WTC11 (cell line): ENCODE data around the gene DRD2.

ENCODE experiments used
- ELF4 ChIP-seq: sonication (generic); formaldehyde crosslinking; IDR thresholded peaks from 2 replicates; pipeline ENCODE4 v1.8.1; 2022; ENCODE audit warnings: low read depth, mild to moderate bottlenecking, moderate library complexity, missing genetic modification reagents
- ESRRA ChIP-seq: sonication (generic); formaldehyde crosslinking; IDR thresholded peaks from 2 replicates; pipeline ENCODE4 v1.8.1; 2022; ENCODE audit warnings: mild to moderate bottlenecking, missing genetic modification reagents, borderline replicate concordance
- FOXJ3 ChIP-seq: sonication (generic); formaldehyde crosslinking; IDR thresholded peaks from 2 replicates; pipeline ENCODE4 v1.9.0; 2021; ENCODE audit warnings: missing genetic modification reagents, mild to moderate bottlenecking, borderline replicate concordance
- GRHL2 ChIP-seq: fragments of 250-450 bp; sonication (Bioruptor Pico); IDR thresholded peaks from 2 replicates; pipeline ENCODE4 v1.8.0; 2022; ENCODE audit warnings: mild to moderate bottlenecking, moderate library complexity; ENCODE audit not compliant: insufficient replicate concordance, severe bottlenecking
- HMGA2 ChIP-seq: fragments of 250-450 bp; sonication (Bioruptor Pico); IDR thresholded peaks from 2 replicates; pipeline ENCODE4 v1.4.0; 2021; ENCODE audit warnings: mild to moderate bottlenecking, moderate library complexity
- MAX ChIP-seq: sonication (generic); formaldehyde crosslinking; IDR thresholded peaks from 2 replicates; pipeline ENCODE4 v1.8.0; 2022; ENCODE audit warnings: mild to moderate bottlenecking, missing genetic modification reagents
- NFYB ChIP-seq: sonication (generic); formaldehyde crosslinking; conservative IDR thresholded peaks from 2 replicates; pipeline ENCODE4 v1.8.0; 2022; ENCODE audit warnings: low read depth, missing genetic modification reagents
- SP1 ChIP-seq: sonication (generic); formaldehyde crosslinking; conservative IDR thresholded peaks from 2 replicates; pipeline ENCODE4 v1.8.1; 2022; ENCODE audit warnings: missing genetic modification reagents
- USF2 ChIP-seq: sonication (generic); formaldehyde crosslinking; IDR thresholded peaks from 2 replicates; pipeline ENCODE4 v1.8.1; 2023; ENCODE audit warnings: mild to moderate bottlenecking, missing genetic modification reagents, moderate library complexity
- ZBTB21 ChIP-seq: sonication (generic); formaldehyde crosslinking; IDR thresholded peaks from 2 replicates; pipeline ENCODE4 v1.8.1; 2023; ENCODE audit warnings: mild to moderate bottlenecking, missing genetic modification reagents, borderline replicate concordance
- TF ChIP-seq, protein P1 (sequence below): fragments of 200-600 bp; IDR thresholded peaks from 2 replicates; pipeline ENCODE4 v1.8.0; 2022; ENCODE audit warnings: antibody characterized with exemption
- TF ChIP-seq, protein P2 (sequence below): sonication (generic); formaldehyde crosslinking; IDR thresholded peaks from 2 replicates; pipeline ENCODE4 v1.8.1; 2023; ENCODE audit warnings: mild to moderate bottlenecking, moderate library complexity, missing genetic modification reagents
- TF ChIP-seq, protein P3 (sequence below): sonication (generic); formaldehyde crosslinking; IDR thresholded peaks from 2 replicates; pipeline ENCODE4 v1.8.1; 2022; ENCODE audit warnings: missing genetic modification reagents, borderline replicate concordance
- TF ChIP-seq, protein P4 (sequence below): sonication (generic); formaldehyde crosslinking; IDR thresholded peaks from 2 replicates; pipeline ENCODE4 v1.8.1; 2022; ENCODE audit warnings: mild to moderate bottlenecking, moderate library complexity, missing genetic modification reagents

- TF ChIP-seq ELF4 (CRISPR knock-in tag) (no peak), SP1 (CRISPR knock-in tag) (no peak), ZBTB21 (CRISPR knock-in tag) (no peak), USF2 (CRISPR knock-in tag) (no peak), FOXJ3 (CRISPR knock-in tag) (no peak), NFYB (CRISPR knock-in tag) (no peak), ESRRA (CRISPR knock-in tag) (no peak), HMGA2 (CRISPR knock-in tag) (no peak), GRHL2 (CRISPR knock-in tag) (no peak), MAX (no peak)
- TF ChIP-seq, protein P1, sequence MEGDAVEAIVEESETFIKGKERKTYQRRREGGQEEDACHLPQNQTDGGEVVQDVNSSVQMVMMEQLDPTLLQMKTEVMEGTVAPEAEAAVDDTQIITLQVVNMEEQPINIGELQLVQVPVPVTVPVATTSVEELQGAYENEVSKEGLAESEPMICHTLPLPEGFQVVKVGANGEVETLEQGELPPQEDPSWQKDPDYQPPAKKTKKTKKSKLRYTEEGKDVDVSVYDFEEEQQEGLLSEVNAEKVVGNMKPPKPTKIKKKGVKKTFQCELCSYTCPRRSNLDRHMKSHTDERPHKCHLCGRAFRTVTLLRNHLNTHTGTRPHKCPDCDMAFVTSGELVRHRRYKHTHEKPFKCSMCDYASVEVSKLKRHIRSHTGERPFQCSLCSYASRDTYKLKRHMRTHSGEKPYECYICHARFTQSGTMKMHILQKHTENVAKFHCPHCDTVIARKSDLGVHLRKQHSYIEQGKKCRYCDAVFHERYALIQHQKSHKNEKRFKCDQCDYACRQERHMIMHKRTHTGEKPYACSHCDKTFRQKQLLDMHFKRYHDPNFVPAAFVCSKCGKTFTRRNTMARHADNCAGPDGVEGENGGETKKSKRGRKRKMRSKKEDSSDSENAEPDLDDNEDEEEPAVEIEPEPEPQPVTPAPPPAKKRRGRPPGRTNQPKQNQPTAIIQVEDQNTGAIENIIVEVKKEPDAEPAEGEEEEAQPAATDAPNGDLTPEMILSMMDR = no peak
- TF ChIP-seq, protein P2, sequence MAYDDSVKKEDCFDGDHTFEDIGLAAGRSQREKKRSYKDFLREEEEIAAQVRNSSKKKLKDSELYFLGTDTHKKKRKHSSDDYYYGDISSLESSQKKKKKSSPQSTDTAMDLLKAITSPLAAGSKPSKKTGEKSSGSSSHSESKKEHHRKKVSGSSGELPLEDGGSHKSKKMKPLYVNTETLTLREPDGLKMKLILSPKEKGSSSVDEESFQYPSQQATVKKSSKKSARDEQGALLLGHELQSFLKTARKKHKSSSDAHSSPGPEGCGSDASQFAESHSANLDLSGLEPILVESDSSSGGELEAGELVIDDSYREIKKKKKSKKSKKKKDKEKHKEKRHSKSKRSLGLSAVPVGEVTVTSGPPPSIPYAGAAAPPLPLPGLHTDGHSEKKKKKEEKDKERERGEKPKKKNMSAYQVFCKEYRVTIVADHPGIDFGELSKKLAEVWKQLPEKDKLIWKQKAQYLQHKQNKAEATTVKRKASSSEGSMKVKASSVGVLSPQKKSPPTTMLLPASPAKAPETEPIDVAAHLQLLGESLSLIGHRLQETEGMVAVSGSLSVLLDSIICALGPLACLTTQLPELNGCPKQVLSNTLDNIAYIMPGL (CRISPR knock-in tag) = no peak
- TF ChIP-seq, protein P3, sequence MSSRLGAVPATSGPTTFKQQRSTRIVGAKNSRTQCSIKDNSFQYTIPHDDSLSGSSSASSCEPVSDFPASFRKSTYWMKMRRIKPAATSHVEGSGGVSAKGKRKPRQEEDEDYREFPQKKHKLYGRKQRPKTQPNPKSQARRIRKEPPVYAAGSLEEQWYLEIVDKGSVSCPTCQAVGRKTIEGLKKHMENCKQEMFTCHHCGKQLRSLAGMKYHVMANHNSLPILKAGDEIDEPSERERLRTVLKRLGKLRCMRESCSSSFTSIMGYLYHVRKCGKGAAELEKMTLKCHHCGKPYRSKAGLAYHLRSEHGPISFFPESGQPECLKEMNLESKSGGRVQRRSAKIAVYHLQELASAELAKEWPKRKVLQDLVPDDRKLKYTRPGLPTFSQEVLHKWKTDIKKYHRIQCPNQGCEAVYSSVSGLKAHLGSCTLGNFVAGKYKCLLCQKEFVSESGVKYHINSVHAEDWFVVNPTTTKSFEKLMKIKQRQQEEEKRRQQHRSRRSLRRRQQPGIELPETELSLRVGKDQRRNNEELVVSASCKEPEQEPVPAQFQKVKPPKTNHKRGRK (CRISPR knock-in tag) = no peak
- TF ChIP-seq, protein P4, sequence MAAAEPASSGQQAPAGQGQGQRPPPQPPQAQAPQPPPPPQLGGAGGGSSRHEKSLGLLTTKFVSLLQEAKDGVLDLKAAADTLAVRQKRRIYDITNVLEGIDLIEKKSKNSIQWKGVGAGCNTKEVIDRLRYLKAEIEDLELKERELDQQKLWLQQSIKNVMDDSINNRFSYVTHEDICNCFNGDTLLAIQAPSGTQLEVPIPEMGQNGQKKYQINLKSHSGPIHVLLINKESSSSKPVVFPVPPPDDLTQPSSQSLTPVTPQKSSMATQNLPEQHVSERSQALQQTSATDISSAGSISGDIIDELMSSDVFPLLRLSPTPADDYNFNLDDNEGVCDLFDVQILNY (CRISPR knock-in tag) = no peak
Measured at GRCh38 chr11:113436672-113437252, 38.4 kb downstream of the DRD2 start.
